GM11168 (cell line): Measurements from ENCODE around the gene BBS1.

ENCODE experiments used
- in situ Hi-C: fragments of 300-500 bp; cut with MboI; formaldehyde crosslinking; loops from one replicate; pipeline ENCODE4 v1.12.0; 2022; ENCODE audit warnings: low sequenced_read_pairs; ENCODE audit not compliant: unreplicated experiment

BBS1 gene

GRCh38 chr11:66568124-66568916, 57.9 kb downstream of the BBS1 start, which contains the start of gene CTSF:
TSS of gene CTSF (minus strand) at chr11:66568606. CDS start at chr11:66568486, 120 bp downstream.
- in situ Hi-C loops, result no loop called here

GRCh38 chr11:66569076-66569475, 58.6 kb downstream of the BBS1 start:
- in situ Hi-C loops, result no loop called here

GRCh38 chr11:66570079-66570849, 59.8 kb downstream of the BBS1 start:
- in situ Hi-C loops, result loop anchor here (10.0 kb wide), 1 partner anchor 265 kb away; no protein-coding TSS in a partner anchor

GRCh38 chr11:66570850-66571180, 60.4 kb downstream of the BBS1 start:
- in situ Hi-C loops, result loop anchor here (10.0 kb wide), 1 partner anchor 264 kb away; no protein-coding TSS in a partner anchor

- in situ Hi-C loops, result loop anchor here (10.0 kb wide), 1 partner anchor 256 kb away; no protein-coding TSS in a partner anchor
Observed at GRCh38 chr11:66579017-66579606, 68.7 kb downstream of the BBS1 start.

GRCh38 chr11:66580803-66581202, 70.4 kb downstream of the BBS1 start:
- in situ Hi-C loops, result loop anchor here (5.0 kb wide), 1 partner anchor 91 kb away; no protein-coding TSS in a partner anchor

- in situ Hi-C loops, result loop anchor here (5.0 kb wide), 1 partner anchor 91 kb away; no protein-coding TSS in a partner anchor
Observed at GRCh38 chr11:66581261-66581660, 70.8 kb downstream of the BBS1 start.

GRCh38 chr11:66582565-66583147, 72.2 kb downstream of the BBS1 start:
- in situ Hi-C loops, result loop anchor here (5.0 kb wide), 1 partner anchor 90 kb away; no protein-coding TSS in a partner anchor
